HG03196 (cell line): ENCODE results near the gene TPSAB1.
"Not testable (repeated sequence)": the region's sequence is repeated elsewhere in the genome, so short reads cannot be mapped to it uniquely, and the experiment has no call there.

Source experiments
- ATAC-seq: cut with Tn5 transposase; IDR thresholded peaks from one replicate; pipeline ENCODE4 v1.9.1; 2021; ENCODE audit not compliant: unreplicated experiment

The TPSAB1 gene

GRCh38 chr16:1223355-1224214 is 16.9 kb upstream of the TPSAB1 start:
- no peak for ATAC-seq

DNA sequence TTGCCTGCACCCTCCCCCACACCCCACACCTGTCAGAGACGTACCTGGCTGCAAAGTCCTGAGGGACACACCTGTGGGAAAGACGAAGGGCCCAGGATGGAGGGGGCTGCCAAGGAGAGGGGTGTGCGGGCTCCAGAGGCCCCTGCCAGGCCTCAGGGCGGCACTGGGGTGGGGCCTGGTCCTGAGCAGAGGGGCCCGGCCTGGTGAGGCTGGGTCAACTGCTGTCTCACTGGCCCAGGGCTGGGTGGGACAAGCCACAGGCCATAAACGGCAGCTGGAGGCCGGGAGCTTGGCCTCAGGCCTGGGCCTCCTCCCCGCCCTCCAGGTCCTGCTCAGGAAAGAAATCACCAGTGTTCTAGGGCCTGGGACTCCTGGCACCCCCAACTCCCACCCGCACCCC is 15.9 kb upstream of the TPSAB1 start:
- no peak for ATAC-seq

DNA sequence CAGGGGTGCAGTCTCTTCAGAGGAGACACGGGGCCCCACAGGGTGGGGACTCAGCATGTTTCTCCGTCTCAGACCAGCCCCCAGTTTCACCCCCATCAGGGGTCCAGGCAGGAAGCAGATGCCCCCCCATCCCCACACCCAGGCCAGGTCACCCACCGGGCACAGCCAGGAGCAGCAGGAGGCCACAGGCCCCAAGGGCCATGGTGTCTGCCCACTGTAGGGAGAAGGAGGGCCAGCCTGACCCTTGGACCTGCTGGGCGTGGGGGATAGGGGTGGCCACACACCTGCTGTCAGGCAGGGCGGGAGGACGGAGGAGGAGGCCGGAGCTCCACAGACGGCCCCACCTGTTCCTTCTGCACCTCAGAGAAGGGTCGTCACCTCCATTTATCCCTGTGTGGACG is 15.5 kb upstream of the TPSAB1 start, which contains the start of gene TPSG1:
TPSG1 (minus strand) TSS at position 218 of the 401 bp plus-strand sequence; CDS start at position 202, 16 bp downstream.
- no peak for ATAC-seq

- not testable (repeated sequence) for ATAC-seq
Measured at GRCh38 chr16:1225728-1226311, 14.7 kb upstream of the TPSAB1 start.

- ATAC-seq = not testable (repeated sequence)
Measured at GRCh38 chr16:1226692-1227091, 13.8 kb upstream of the TPSAB1 start.

DNA sequence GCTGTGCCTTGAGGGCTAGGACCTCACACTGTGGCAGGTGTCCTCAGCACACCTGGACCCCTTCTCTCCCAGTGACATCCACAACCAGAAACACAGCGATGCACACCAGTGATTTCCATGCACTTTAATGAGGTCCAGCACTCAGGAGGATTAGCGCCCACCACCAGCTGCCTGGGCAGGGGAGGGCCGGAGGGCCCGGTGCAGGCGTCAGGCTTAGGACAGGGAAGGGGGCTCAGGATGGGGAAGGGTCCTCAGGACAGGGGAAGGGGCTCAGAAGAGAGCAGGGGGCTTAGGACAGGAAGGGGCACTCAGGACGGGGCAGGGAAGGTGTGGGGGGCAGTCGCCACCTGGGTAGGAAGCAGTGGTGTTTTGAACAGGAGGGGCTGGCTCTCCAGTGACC is 12.3 kb upstream of the TPSAB1 start:
- not testable (repeated sequence) for ATAC-seq

- not testable (repeated sequence) for ATAC-seq
Measured at GRCh38 chr16:1229476-1229875, 11.0 kb upstream of the TPSAB1 start.

GRCh38 chr16:1230084-1230470 is 10.4 kb upstream of the TPSAB1 start, which contains the start of gene TPSB2:
Gene TPSB2 (minus strand): TSS chr16:1230184. CDS start chr16:1229951, 233 bp downstream.
- not testable (repeated sequence) for ATAC-seq

DNA sequence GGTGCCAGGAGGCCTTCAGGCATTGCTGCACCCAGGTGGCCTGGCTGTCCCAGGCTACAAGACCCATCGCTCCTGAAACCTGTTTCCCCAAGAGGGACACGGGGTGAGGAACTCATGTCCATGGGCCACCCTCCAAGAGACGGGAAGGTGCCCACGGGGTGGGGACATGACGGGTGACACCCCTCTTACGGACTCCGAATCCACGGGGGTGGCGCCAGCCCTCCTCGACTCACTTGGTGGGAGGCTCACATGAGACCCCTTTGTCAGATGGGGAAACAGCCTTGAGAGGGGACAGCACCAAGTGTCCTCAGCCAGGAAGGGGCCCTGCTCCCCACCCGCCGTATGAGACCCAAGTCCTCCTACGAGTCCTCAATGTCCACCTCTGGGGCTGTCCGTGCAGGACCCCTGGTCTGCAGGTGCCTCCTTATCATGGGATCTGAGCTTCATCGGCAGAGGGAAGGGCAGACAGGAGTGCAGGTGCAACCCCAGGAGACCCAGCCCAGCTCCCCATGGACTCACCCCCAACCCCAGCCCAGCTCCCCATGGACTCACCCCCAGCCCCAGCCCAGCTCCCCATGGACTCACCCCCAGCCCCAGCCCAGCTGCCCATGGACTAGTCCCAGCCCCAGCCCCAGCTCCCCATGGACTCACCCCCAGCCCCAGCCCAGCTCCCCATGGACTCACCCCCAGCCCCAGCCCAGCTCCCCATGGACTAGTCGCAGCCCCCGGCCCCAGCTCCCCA is 9.9 kb upstream of the TPSAB1 start:
- ATAC-seq = not testable (repeated sequence)

GRCh38 chr16:1231301-1231700 is 9.2 kb upstream of the TPSAB1 start:
- ATAC-seq = not testable (repeated sequence)

DNA sequence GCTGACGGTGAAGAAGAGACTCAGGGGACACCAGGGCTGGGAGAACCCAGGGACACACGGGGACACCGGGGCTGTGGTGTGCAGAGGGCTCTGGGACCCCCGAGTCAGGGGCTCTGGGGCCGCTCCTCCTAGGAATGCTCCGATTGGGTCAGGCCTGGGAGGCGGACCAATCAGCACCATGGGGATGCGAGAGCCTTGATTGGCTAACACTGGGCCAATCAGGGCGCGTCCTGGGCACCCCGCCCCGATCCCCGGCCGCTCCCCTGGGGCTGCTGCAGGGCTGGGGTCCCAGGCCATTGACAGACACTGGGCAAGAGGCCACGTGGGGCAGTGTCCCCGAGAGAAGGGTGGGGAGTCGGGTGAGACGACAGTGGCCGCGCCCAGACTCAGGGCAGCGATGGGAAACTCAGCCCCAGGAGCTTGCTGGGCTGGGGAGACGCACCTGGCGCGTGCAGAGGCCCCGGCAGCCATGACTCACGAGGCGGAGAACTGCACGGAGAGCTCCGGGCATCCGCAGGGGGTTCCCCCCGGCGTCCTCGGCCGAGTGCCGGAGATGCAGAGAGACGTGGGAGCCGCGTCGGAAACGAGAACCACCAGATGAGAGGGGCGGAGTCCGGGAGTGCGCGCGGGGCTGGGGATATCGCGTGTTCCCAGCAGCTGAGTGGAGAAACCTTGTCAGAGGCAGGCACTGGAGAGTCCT is 8.3 kb upstream of the TPSAB1 start:
- not testable (repeated sequence) for ATAC-seq

DNA sequence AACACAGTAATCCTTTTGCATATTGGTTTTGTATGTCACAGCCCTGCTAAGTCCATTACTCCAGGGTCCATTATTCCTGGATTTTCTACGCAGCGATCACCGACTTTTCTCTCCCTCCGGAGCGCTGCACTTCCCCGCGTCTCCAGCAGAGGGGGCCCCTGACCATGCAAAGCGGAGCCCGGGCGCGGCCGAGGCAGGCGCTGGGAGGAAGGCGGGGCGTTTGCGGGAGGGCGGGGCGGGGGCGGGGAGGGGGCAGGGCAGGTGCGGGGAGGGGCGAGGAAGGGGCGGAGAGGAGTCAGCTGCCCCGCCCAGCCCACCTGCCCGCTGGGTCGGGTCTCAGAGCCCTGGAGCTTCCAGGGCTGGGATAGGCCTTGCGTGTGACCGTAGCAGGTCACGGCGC is 3.8 kb upstream of the TPSAB1 start:
- not testable (repeated sequence) for ATAC-seq

- ATAC-seq = no peak
Measured at GRCh38 chr16:1237990-1238389, 2.5 kb upstream of the TPSAB1 start.

DNA sequence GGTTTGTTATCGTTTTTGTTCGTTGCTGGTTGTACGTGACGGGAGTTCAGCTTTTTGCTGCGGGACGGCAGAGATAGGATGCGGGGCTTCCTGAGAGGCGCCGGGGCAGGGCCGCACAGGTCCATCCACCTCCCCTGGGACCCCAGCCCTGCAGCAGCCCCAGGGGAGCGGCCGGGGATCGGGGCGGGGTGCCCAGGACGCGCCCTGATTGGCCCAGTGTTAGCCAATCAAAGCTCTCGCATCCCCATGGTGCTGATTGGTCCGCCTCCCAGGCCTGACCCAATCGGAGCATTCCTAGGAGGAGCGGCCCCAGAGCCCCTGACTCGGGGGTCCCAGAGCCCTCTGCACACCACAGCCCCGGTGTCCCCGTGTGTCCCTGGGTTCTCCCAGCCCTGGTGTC is 1.6 kb upstream of the TPSAB1 start:
- not testable (repeated sequence) for ATAC-seq

DNA sequence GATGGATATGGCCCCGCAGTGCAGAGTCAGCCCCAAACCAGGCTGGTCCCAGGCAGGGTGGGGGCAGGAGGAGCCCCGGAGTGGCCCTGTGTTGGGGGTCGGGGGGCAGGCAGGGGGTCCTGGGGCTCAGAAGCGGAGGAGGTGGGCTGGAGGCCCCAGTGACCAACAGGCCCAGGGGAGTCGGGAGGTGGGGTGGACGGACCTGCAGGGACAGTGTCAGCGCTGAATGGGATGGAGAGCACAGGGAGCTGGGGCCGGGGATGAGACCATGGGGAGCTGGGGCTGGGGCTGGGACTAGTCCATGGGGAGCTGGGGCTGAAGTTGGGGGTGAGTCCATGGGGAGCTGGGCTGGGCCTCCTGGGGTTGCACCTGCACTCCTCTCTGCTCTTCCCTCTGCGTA is 930 bp upstream of the TPSAB1 start:
- not testable (repeated sequence) for ATAC-seq

GRCh38 chr16:1241081-1241480 is 576 bp downstream of the TPSAB1 start:
- not testable (repeated sequence) for ATAC-seq

GRCh38 chr16:1243363-1243762 is 2.9 kb downstream of the TPSAB1 start:
- ATAC-seq = not testable (repeated sequence)

DNA sequence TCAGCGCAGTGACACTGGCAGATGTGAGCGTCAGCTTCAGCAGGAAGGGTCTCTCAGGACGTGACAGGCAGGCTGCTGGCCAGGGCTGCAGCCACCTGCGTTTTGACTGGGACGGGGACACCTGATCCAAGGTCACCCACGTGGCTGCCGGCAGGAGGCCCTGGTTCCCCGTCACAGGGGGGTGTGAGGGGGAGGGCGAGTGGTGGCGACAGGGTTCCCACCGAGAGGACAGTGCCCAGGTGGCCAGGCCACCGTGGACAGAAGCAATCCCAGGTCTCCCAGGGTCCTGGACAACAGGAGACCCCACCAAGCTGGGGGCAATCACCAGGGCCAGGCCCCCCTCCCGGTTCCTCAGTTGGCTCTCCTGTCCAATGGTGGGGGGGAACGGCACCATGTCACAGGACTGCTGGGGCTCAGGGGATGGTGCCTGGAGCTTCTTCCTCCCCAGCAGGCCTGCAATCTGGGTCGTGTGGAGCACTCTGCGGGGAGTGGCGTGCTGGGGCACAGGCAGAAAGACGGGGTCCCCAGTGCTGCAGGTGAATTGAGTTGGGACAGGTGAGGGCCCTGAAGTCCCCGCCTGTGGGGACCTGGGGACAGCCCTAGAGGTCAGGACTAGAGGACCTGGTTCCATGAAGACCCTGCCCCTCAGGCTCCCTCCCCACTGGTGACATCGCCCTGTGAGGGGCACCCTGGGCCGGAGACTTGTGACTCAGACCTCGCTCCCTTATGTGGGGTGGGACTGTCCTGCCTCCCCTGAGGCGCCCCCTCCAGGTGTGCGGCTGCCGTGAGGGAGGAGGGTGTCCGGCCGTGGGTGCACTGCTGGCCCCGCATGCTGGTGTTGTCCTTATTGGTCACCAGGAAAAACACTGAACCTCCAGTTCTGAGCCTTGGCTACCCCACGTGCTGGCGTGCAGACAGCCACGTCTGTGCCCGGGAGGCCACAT is 3.7 kb downstream of the TPSAB1 start:
- not testable (repeated sequence) for ATAC-seq

GRCh38 chr16:1244881-1245280 is 4.4 kb downstream of the TPSAB1 start:
- no peak for ATAC-seq
